CD4-positive, alpha-beta memory T cell (primary cell): Measurements from ENCODE around the gene FAM83G. TPM values are rescaled to one million over a fixed set of nuclear protein-coding genes. Genes with fewer than 3 reads are reported as not detected.
"Not testable (repeated sequence)": the region's sequence is repeated elsewhere in the genome, so short reads cannot be mapped to it uniquely, and the experiment has no call there.

Source experiments
- CTCF ChIA-PET: fragments of 350-600 bp; sonication (Branson Sonifier 250); formaldehyde crosslinking; loops from one replicate; lab custom pipeline; 2021; ENCODE audit warnings: inconsistent platforms; ENCODE audit not compliant: partially characterized antibody; lab: Charles Lee
- POLR2A ChIA-PET: fragments of 350-600 bp; sonication (Branson Sonifier 250); formaldehyde crosslinking; loops from one replicate; lab custom pipeline; 2021; ENCODE audit not compliant: partially characterized antibody; lab: Charles Lee
- DNase-seq, 5 donors: peaks; one replicate each; pipeline versions ENCODE4 v3.0.0 to v3.0.0-alpha.2; 2020 to 2022; ENCODE audit warnings: mixed read lengths in 1 of 5
- H3K27ac ChIP-seq: one replicate; pipeline ENCODE4 v1.7.0; 2013; ENCODE audit warnings: low read depth, low read length
- H3K27me3 ChIP-seq: 2 replicates; pipeline ENCODE4 v1.7.0; 2013; ENCODE audit warnings: mild to moderate bottlenecking, low read length, moderate library complexity; ENCODE audit not compliant: insufficient read depth
- H3K36me3 ChIP-seq: 2 replicates; pipeline ENCODE4 v1.7.0; 2013; ENCODE audit warnings: mild to moderate bottlenecking, low read length, moderate library complexity; ENCODE audit not compliant: insufficient read depth
- H3K4me1 ChIP-seq: 2 replicates; pipeline ENCODE4 v1.7.0; 2013; ENCODE audit warnings: mild to moderate bottlenecking, low read length, moderate library complexity; ENCODE audit not compliant: insufficient read depth
- H3K4me3 ChIP-seq, 2 donors: one replicate each; pipeline ENCODE4 v1.7.0; 2013; ENCODE audit warnings: low read length in 2 of 2, mild to moderate bottlenecking in 1 of 2
- H3K9me3 ChIP-seq, 2 donors: one replicate each; pipeline ENCODE4 v1.7.0; 2013; ENCODE audit warnings: low read length in 2 of 2, control low read depth in 1 of 2; ENCODE audit not compliant: control insufficient read depth in 1 of 2
- H3K27ac Mint-ChIP-seq, 7 donors: one replicate each; pipeline ENCODE4 v1.8.0; 2020 to 2021; ENCODE audit warnings: mixed read lengths in 7 of 7, mild to moderate bottlenecking in 6 of 7, inconsistent platforms in 3 of 7, moderate library complexity in 3 of 7
- H3K27me3 Mint-ChIP-seq, 2 donors: one replicate each; pipeline ENCODE4 v1.8.0; 2020 to 2021; ENCODE audit warnings: mixed read lengths in 2 of 2
- H3K36me3 Mint-ChIP-seq, 2 donors: one replicate each; pipeline ENCODE4 v1.8.0; 2020 to 2021; ENCODE audit warnings: mixed read lengths in 2 of 2, inconsistent platforms in 1 of 2, mild to moderate bottlenecking in 1 of 2
- H3K4me1 Mint-ChIP-seq, 4 donors: one replicate each; pipeline ENCODE4 v1.8.0; 2020 to 2021; ENCODE audit warnings: mixed read lengths in 4 of 4, mild to moderate bottlenecking in 1 of 4
- H3K4me3 Mint-ChIP-seq, 8 donors: one replicate each; pipeline ENCODE4 v1.8.0; 2020 to 2021; ENCODE audit warnings: mixed read lengths in 8 of 8, mild to moderate bottlenecking in 7 of 8, moderate library complexity in 6 of 8, inconsistent platforms in 3 of 8
- H3K9me3 Mint-ChIP-seq, 8 donors: one replicate each; pipeline ENCODE4 v1.8.0; 2020 to 2021; ENCODE audit warnings: mixed read lengths in 8 of 8, mild to moderate bottlenecking in 5 of 8, inconsistent platforms in 3 of 8, moderate library complexity in 1 of 8
- intact Hi-C: fragments of 100-400 bp; cut with micrococcal nuclease; formaldehyde crosslinking; loops from one replicate; pipeline ENCODE4 v1.15.1; 2023
- polyA plus RNA-seq, 2 donors: library from polyadenylated mRNA; unstranded; fragments of 300-500 nt; fragmentation: Illumina TruSeq; gene quantifications; one replicate each; pipeline ENCODE4 v1.2.3, GENCODE V29; 2021
- total RNA-seq, 2 experiments: library from RNA; stranded (reverse); gene quantifications; one replicate each; pipeline ENCODE4 v1.2.3, GENCODE V29; 2021

Gene FAM83G
- total and polyA plus RNA-seq, 4 experiments from 2014 or later = 1.6 to 15.1 (median 10.3) TPM

GRCh38 chr17:18959845-18960240 is 44.7 kb downstream of the FAM83G start:
- no peaks in the 10 kb centered on the region for H3K27me3 Mint-ChIP-seq
- peak overlapping the region in 2 of 7 donors; percentile 29 to 70 for H3K27ac Mint-ChIP-seq
- intact Hi-C loops = loop anchor here (5.0 kb wide), 1 partner anchor 58 kb away; no protein-coding TSS in a partner anchor
- ChIA-PET POLR2A (no interaction called here), CTCF (interaction anchor here (0.5 to 4.6 kb wide), 9 partner anchors 11 to 143 kb away, joined by 3 to 35 read pairs (median 5); partner anchors contain the start of genes FAM83G and PRPSAP2)
- H3K36me3 Mint-ChIP-seq = no peaks in the 10 kb centered on the region
- Histone ChIP-seq H3K4me1 (peaks cover 34% of the 10 kb centered on the region), H3K36me3 (no peaks in the 10 kb centered on the region), H3K9me3 (no peaks in the 10 kb centered on the region), H3K27me3 (no peaks in the 10 kb centered on the region), H3K27ac (no peak overlapping the region), H3K4me3 (no peak overlapping the region)
- H3K4me3 Mint-ChIP-seq = no peak overlapping the region
- no peak for DNase-seq
- peaks cover 21 to 60% (median 27%) of the 10 kb centered on the region in 4 donors for H3K4me1 Mint-ChIP-seq
- H3K9me3 Mint-ChIP-seq = peaks cover 0 to 2% (median 0%) of the 10 kb centered on the region in 8 donors

DNA sequence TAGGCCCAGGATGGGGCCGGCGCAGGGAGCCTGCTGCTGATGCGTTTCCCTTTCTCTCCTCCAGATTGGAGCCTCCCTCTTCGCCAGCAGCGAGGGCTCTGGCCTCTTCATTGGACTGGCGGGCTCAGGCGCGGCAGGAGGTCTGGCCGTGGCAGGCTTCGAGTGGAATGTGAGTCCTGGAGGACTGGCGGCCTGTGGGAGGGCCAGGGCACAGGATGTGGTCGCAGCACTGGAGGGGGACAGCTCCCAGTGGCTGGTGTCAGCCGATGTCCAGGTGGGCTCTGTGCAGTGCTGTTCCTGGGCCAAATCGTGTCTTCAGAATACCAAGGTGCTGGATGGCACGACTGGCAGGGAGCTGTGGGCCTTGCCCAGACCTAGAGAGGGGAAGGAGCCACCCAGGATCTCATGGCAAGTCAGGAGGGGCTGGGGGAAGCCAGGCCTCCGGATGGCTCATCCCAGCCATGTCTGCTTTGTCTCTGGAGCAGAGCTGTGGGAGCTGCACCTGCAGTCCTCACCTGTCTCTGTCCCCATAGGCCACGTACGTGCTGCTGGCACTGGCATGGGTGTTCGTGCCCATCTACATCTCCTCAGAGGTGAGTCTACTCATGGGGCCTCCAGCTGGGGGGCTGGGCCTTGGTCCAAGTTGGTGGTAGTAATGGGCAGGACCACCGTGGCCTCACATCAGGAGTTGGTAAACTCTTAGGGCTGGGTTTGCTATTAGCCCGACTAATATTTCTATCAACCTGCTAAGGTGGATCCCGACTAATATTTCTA is 45.3 kb downstream of the FAM83G start:
- Mint-ChIP-seq H3K4me3 (no peak overlapping the region), H3K27me3 (no peaks in the 10 kb centered on the region), H3K4me1 (peaks cover 24 to 66% (median 31%) of the 10 kb centered on the region in 4 donors), H3K9me3 (peaks cover 0 to 2% (median 0%) of the 10 kb centered on the region in 8 donors), H3K27ac (peak overlapping the region in 1 of 7 donors; percentile 19), H3K36me3 (no peaks in the 10 kb centered on the region)
- Histone ChIP-seq H3K36me3 (no peaks in the 10 kb centered on the region), H3K4me1 (peaks cover 40% of the 10 kb centered on the region), H3K27ac (no peak overlapping the region), H3K9me3 (no peaks in the 10 kb centered on the region), H3K27me3 (no peaks in the 10 kb centered on the region), H3K4me3 (no peak overlapping the region)
- intact Hi-C loops = loop anchor here (5.0 kb wide), 1 partner anchor 57 kb away; no protein-coding TSS in a partner anchor
- ChIA-PET POLR2A (no interaction called here), CTCF (interaction anchor here (0.5 to 4.6 kb wide), 6 partner anchors 10 to 101 kb away, joined by 3 to 35 read pairs (median 8); partner anchors contain the start of genes FAM83G and PRPSAP2)
- DNase-seq = no peak

DNA sequence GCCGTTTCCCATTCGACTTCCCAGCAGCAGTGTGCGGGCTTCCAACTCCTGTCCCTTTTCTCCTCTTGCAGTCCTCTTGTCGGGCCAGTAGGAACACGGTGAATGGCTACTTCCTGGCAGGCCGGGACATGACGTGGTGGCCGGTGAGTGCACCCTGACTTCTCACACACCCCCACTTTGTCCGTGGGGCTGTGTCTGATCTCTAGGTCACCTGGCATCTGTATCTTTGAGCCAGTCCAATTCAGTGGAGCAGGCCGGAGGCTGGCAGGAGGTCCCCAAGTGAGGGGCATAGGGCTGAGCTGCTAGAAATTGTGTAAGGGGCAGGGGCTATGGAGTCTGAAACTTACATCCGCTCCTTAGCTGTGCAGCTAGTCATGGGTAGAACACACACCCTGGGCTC is 46.0 kb downstream of the FAM83G start:
- Mint-ChIP-seq H3K27me3 (no peaks in the 10 kb centered on the region), H3K4me1 (peaks cover 28 to 71% (median 36%) of the 10 kb centered on the region in 4 donors), H3K9me3 (peaks cover 0 to 2% (median 0%) of the 10 kb centered on the region in 8 donors), H3K36me3 (no peaks in the 10 kb centered on the region), H3K27ac (peak overlapping the region in 2 of 7 donors; percentile 12 to 52), H3K4me3 (no peak overlapping the region)
- H3K4me1 ChIP-seq = peaks cover 46% of the 10 kb centered on the region
- H3K27me3 ChIP-seq = no peaks in the 10 kb centered on the region
- no peak overlapping the region for H3K4me3 ChIP-seq
- H3K36me3 ChIP-seq = no peaks in the 10 kb centered on the region
- H3K27ac ChIP-seq = no peak overlapping the region
- intact Hi-C loops = loop anchor here (5.0 kb wide), 1 partner anchor 56 kb away; no protein-coding TSS in a partner anchor
- no peaks in the 10 kb centered on the region for H3K9me3 ChIP-seq
- ChIA-PET CTCF (interaction anchor here (0.9 to 4.6 kb wide), 3 partner anchors 10 to 45 kb away, joined by 3 to 35 read pairs (median 29); partner anchors contain the start of gene FAM83G), POLR2A (no interaction called here)
- no peak for DNase-seq

GRCh38 chr17:18957831-18958230 is 46.7 kb downstream of the FAM83G start:
- intact Hi-C loops = loop anchor here (5.0 kb wide), 1 partner anchor 56 kb away; no protein-coding TSS in a partner anchor
- Mint-ChIP-seq H3K27ac (peak overlapping the region in 5 of 7 donors; percentile 17 to 88 (median 43)), H3K4me3 (peak overlapping the region in 3 of 8 donors; percentile 7 to 71 (median 66)), H3K4me1 (peaks cover 30 to 75% (median 40%) of the 10 kb centered on the region in 4 donors), H3K36me3 (no peaks in the 10 kb centered on the region), H3K9me3 (peaks cover 0 to 2% (median 0%) of the 10 kb centered on the region in 8 donors), H3K27me3 (no peaks in the 10 kb centered on the region)
- DNase-seq = no peak
- H3K4me3 ChIP-seq = no peak overlapping the region
- peaks cover 46% of the 10 kb centered on the region for H3K4me1 ChIP-seq
- H3K9me3 ChIP-seq = no peaks in the 10 kb centered on the region
- H3K27ac ChIP-seq = no peak overlapping the region
- no peaks in the 10 kb centered on the region for H3K36me3 ChIP-seq
- ChIA-PET POLR2A (interaction anchor here (1.3 to 3.4 kb wide), 2 partner anchors 47 to 100 kb away, joined by 4 to 22 read pairs; partner anchors contain the start of genes FAM83G and PRPSAP2), CTCF (interaction anchor here (1.3 kb wide), 1 partner anchor 54 kb away, joined by 3 read pairs; no protein-coding TSS in a partner anchor)
- no peaks in the 10 kb centered on the region for H3K27me3 ChIP-seq

DNA sequence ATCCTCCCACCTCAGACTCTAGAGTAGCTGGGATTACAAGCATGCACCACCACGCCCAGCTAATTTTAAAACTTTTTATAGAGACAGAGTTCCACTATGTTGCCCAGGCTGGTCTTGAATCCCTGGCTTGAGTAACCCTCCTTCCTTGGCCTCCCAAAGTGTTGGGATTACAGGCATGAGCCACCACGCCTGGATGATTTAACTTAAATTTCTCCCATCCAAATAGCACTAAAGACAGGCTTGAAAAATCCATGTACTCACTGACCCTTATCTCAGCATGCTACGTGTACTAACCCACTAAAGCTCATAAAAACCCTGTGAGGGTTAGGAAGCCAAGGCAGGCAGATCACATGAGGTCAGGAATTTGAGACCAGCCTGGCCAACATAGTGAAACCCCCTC is 48.0 kb downstream of the FAM83G start:
- ChIA-PET CTCF (interaction anchor here (1.4 to 1.5 kb wide), 3 partner anchors 57 to 331 kb away, joined by 4 to 5 read pairs (median 4); no protein-coding TSS in a partner anchor), POLR2A (interaction anchor here (1.3 to 3.4 kb wide), 4 partner anchors 36 to 98 kb away, joined by 3 to 22 read pairs (median 4); partner anchors contain the start of genes FAM83G and PRPSAP2)
- H3K4me3 ChIP-seq = no peak overlapping the region
- no peaks in the 10 kb centered on the region for H3K27me3 ChIP-seq
- no peaks in the 10 kb centered on the region for H3K9me3 ChIP-seq
- Mint-ChIP-seq H3K36me3 (no peaks in the 10 kb centered on the region), H3K4me1 (peaks cover 30 to 75% (median 40%) of the 10 kb centered on the region in 4 donors), H3K9me3 (peaks cover 0 to 2% (median 0%) of the 10 kb centered on the region in 8 donors), H3K27me3 (no peaks in the 10 kb centered on the region), H3K4me3 (peak overlapping the region in 1 of 8 donors; percentile 21), H3K27ac (no peak overlapping the region)
- H3K4me1 ChIP-seq = peaks cover 46% of the 10 kb centered on the region
- DNase-seq = no peak
- intact Hi-C loops = loop anchor here (5.0 kb wide), 1 partner anchor 54 kb away; no protein-coding TSS in a partner anchor
- H3K36me3 ChIP-seq = no peaks in the 10 kb centered on the region
- no peak overlapping the region for H3K27ac ChIP-seq

DNA sequence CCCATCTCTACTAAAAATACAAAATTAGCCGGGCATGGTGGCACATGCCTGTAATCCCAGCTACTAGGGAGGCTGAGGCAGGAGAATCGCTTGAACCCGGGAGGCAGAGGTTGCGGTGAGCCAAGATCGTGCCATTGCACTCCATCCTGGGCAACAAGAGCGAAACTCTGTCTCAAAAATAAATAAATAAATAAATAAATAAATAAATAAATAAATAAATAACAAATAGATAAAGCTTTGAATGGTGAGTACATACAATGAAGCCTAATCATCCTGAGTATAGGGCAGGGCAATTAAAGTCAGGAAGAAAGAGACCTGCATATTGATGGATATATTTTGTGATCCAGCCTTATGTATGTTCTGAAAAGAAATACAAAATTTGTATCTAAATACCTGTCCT is 48.5 kb downstream of the FAM83G start:
- not testable (repeated sequence) for H3K27ac ChIP-seq, H3K36me3 Mint-ChIP-seq, H3K27me3 Mint-ChIP-seq, DNase-seq, H3K9me3 Mint-ChIP-seq, H3K27me3 ChIP-seq, H3K36me3 ChIP-seq, H3K9me3 ChIP-seq, H3K4me3 ChIP-seq
- H3K4me1 Mint-ChIP-seq = peaks cover 30 to 71% (median 40%) of the 10 kb centered on the region in 4 donors
- POLR2A ChIA-PET = interaction anchor here (0.6 to 3.4 kb wide), 13 partner anchors 15 to 100 kb away, joined by 3 to 22 read pairs (median 3); partner anchors contain the start of genes FAM83G and PRPSAP2
- H3K4me3 Mint-ChIP-seq = peak overlapping the region in 6 of 8 donors; percentile 79 to 96 (median 86)
- intact Hi-C loops = loop anchor here (5.0 kb wide), 1 partner anchor 54 kb away; no protein-coding TSS in a partner anchor
- CTCF ChIA-PET = interaction anchor here (0.9 to 1.5 kb wide), 5 partner anchors 10 to 330 kb away, joined by 3 to 5 read pairs (median 4); no protein-coding TSS in a partner anchor
- peak overlapping the region in 6 of 7 donors; percentile 85 to 96 (median 92) for H3K27ac Mint-ChIP-seq
- H3K4me1 ChIP-seq = peaks cover 40% of the 10 kb centered on the region
